ENCODE measurements around the gene MINDY1.

GRCh38 chr1:150976879-150977694 lies 29.6 kb downstream of the MINDY1 start:
- TF ChIP-seq CTCF (IDR thresholded peaks at IDR 0.05) (no peak), POLR2A (IDR thresholded peaks at IDR 0.05) (no peak)
